ENCODE measurements around the gene PLEKHF1.

PLEKHF1 gene

GRCh38 chr19:29681422-29682235 is 16.4 kb downstream of the PLEKHF1 start:
- no peak for DNase-seq

GRCh38 chr19:29682236-29682895 is 17.1 kb downstream of the PLEKHF1 start:
- DNase-seq, result no peak

GRCh38 chr19:29683009-29683408 is 17.7 kb downstream of the PLEKHF1 start:
- no peak for DNase-seq

- no peak for DNase-seq
Observed at GRCh38 chr19:29685326-29685725, 20.1 kb downstream of the PLEKHF1 start.

GRCh38 chr19:29686285-29686805 is 21.1 kb downstream of the PLEKHF1 start:
- no peak for DNase-seq

- DNase-seq, result no peak
Observed at GRCh38 chr19:29687244-29687896, 22.1 kb downstream of the PLEKHF1 start.

GRCh38 chr19:29687897-29688728 is 22.9 kb downstream of the PLEKHF1 start:
- DNase-seq, result no peak

GRCh38 chr19:29690842-29691241 is 25.6 kb downstream of the PLEKHF1 start:
- DNase-seq, result peak; percentile 78

- DNase-seq, result no peak
Observed at GRCh38 chr19:29694161-29694560, 28.9 kb downstream of the PLEKHF1 start.

GRCh38 chr19:29694669-29695627 is 29.7 kb downstream of the PLEKHF1 start:
- DNase-seq, result peak; percentile 85

GRCh38 chr19:29695765-29696564 is 30.7 kb downstream of the PLEKHF1 start:
- no peak for DNase-seq

GRCh38 chr19:29696565-29696846 is 31.2 kb downstream of the PLEKHF1 start:
- DNase-seq, result no peak

GRCh38 chr19:29697523-29698261 is 32.4 kb downstream of the PLEKHF1 start:
- no peak for DNase-seq

GRCh38 chr19:29699861-29700260 is 34.6 kb downstream of the PLEKHF1 start:
- DNase-seq, result no peak

GRCh38 chr19:29700498-29700897 is 35.2 kb downstream of the PLEKHF1 start:
- DNase-seq, result no peak

GRCh38 chr19:29702161-29702962 is 37.1 kb downstream of the PLEKHF1 start:
- no peak for DNase-seq

GRCh38 chr19:29702963-29703320 is 37.7 kb downstream of the PLEKHF1 start:
- DNase-seq, result no peak

- DNase-seq, result peak; percentile 30
Observed at GRCh38 chr19:29704562-29705558, 39.6 kb downstream of the PLEKHF1 start.
